Lower leg skin (tissue), 4 donors: ENCODE data around the gene APBA2. TPM values are rescaled to one million over a fixed set of nuclear protein-coding genes. Genes with fewer than 3 reads are reported as not detected.
"Not testable (repeated sequence)": the region's sequence is repeated elsewhere in the genome, so short reads cannot be mapped to it uniquely, and the experiment has no call there.

Experiments
- DNase-seq, 2 donors: peaks; one replicate each; pipeline ENCODE4 v3.0.0-alpha.2; 2019; ENCODE audit warnings: low spot score in 2 of 2
- H3K4me3 ChIP-seq: fragments of 200-600 bp; sonication (generic); 2 replicates; pipeline ENCODE4 v1.5.1; 2017; ENCODE audit warnings: mild to moderate bottlenecking, low read depth; ENCODE audit not compliant: poor library complexity, severe bottlenecking
- CTCF ChIP-seq, 3 donors: fragments of 450-650 bp; IDR thresholded peaks; one replicate each; pipeline ENCODE4 v1.5.1; 2016; ENCODE audit warnings: antibody characterized with exemption in 3 of 3, mild to moderate bottlenecking in 3 of 3, moderate library complexity in 2 of 3
- POLR2A ChIP-seq, 2 donors: fragments of 450-650 bp; IDR thresholded peaks; one replicate each; pipeline ENCODE4 v1.6.1; 2016 to 2017; ENCODE audit warnings: antibody characterized with exemption in 2 of 2, mild to moderate bottlenecking in 1 of 2, moderate library complexity in 1 of 2
- WGBS, 2 donors: methylation state at CpG; one replicate each; pipeline ENCODE4 v1.1.5; 2018; 5-methylcytosine and 5-hydroxymethylcytosine counted together
- intact Hi-C: fragments of 100-400 bp; cut with DNase I; formaldehyde crosslinking; loops from one replicate; pipeline ENCODE4 v1.15.0; 2023; ENCODE audit warnings: low total_unique reads
- total RNA-seq, 4 donors: library from RNA; depleted of rRNA; stranded (reverse); fragments of >200 nt; gene quantifications; one replicate each; pipeline ENCODE4 v1.1.0, GENCODE V29; 2016

Gene APBA2
- total RNA-seq, 4 donors from 2014 or later, result 0.80 to 1.9 (median 1.6) TPM

GRCh38 chr15:29101491-29101890 is 215.7 kb downstream of the APBA2 start:
- no peak for TF ChIP-seq CTCF (IDR thresholded peaks at IDR 0.05)
- no peak for TF ChIP-seq POLR2A (IDR thresholded peaks at IDR 0.05)
- no peak for DNase-seq
- intact Hi-C loops, result no loop called here
- H3K4me3 ChIP-seq, result no peak overlapping the region
- 91 to 97% methylated on average over 16 of the region's 16 CpGs for WGBS, 2 donors

GRCh38 chr15:29102173-29102794 is 216.5 kb downstream of the APBA2 start:
- intact Hi-C loops, result not testable (repeated sequence)

GRCh38 chr15:29102911-29103823 is 217.4 kb downstream of the APBA2 start:
- DNase-seq, result no peak
- TF ChIP-seq POLR2A (IDR thresholded peaks at IDR 0.05), result no peak
- no peak for TF ChIP-seq CTCF (IDR thresholded peaks at IDR 0.05)
- WGBS, 2 donors, result 62 to 77% methylated on average over 23 to 37 of the region's 51 CpGs
- intact Hi-C loops, result no loop called here
- H3K4me3 ChIP-seq, result no peak overlapping the region

More at GRCh38 chr15:29102173-29102794, 216.5 kb downstream of the APBA2 start:
- not testable (repeated sequence) for DNase-seq, H3K4me3 ChIP-seq
- WGBS, 2 donors, result 71 to 77% methylated on average over 10 of the region's 10 CpGs

- TF ChIP-seq POLR2A (IDR thresholded peaks at IDR 0.05), result no peak
- TF ChIP-seq CTCF (IDR thresholded peaks at IDR 0.05), result no peak
- WGBS, 2 donors, result 28 to 34% methylated on average over 34 to 42 of the region's 47 CpGs
- no peak for DNase-seq
- intact Hi-C loops, result no loop called here
- no peak overlapping the region for H3K4me3 ChIP-seq
Measured at GRCh38 chr15:29103824-29104565, 218.2 kb downstream of the APBA2 start.

- intact Hi-C loops, result no loop called here
- H3K4me3 ChIP-seq, result no peak overlapping the region
- no peak for TF ChIP-seq POLR2A (IDR thresholded peaks at IDR 0.05)
- no peak for TF ChIP-seq CTCF (IDR thresholded peaks at IDR 0.05)
- WGBS, 2 donors, result 86 to 97% methylated on average over 6 of the region's 6 CpGs
- no peak for DNase-seq
Measured at GRCh38 chr15:29104566-29104880, 218.7 kb downstream of the APBA2 start.
